Endothelial cell of umbilical vein (primary cell): ENCODE measurements around the gene KCNMA1.

Experiments used
- CTCF ChIP-seq, 2 donors: IDR thresholded peaks; 1 replicate in 1 of 2; 2 replicates in 1 of 2; pipeline ENCODE4 v1.5.1; 2011; ENCODE audit warnings: low read length in 2 of 2, mild to moderate bottlenecking in 2 of 2, moderate library complexity in 2 of 2, control low read depth in 1 of 2, inconsistent platforms in 1 of 2, low read depth in 1 of 2; ENCODE audit not compliant: insufficient read depth in 1 of 2; ENCODE audit errors: extremely low read depth in 1 of 2
- EZH2 ChIP-seq: IDR thresholded peaks from 2 replicates; pipeline ENCODE4 v1.6.1; 2012; ENCODE audit warnings: borderline replicate concordance, low read depth, mild to moderate bottlenecking, moderate library complexity, low read length, inconsistent platforms; ENCODE audit not compliant: severe bottlenecking
- FOS ChIP-seq: IDR thresholded peaks from 2 replicates; pipeline ENCODE4 v1.6.1; 2011; ENCODE audit warnings: mild to moderate bottlenecking, low read length, moderate library complexity, borderline replicate concordance; ENCODE audit not compliant: insufficient read depth
- JUN ChIP-seq: IDR thresholded peaks from 2 replicates; pipeline ENCODE4 v1.6.1; 2011; ENCODE audit warnings: borderline replicate concordance, low read depth; ENCODE audit not compliant: insufficient read length, insufficient read depth
- MAX ChIP-seq: IDR thresholded peaks from 2 replicates; pipeline ENCODE4 v1.6.1; 2011; ENCODE audit not compliant: insufficient read depth, insufficient read length
- MYC ChIP-seq: IDR thresholded peaks from one replicate; pipeline ENCODE4 v1.6.1; 2011; ENCODE audit warnings: mild to moderate bottlenecking, low read depth, low read length
- POLR2A ChIP-seq: IDR thresholded peaks from 2 replicates; pipeline ENCODE4 v1.6.1; 2012; ENCODE audit warnings: low read depth, mild to moderate bottlenecking, control low read depth, low read length
- POLR2AphosphoS5 ChIP-seq: IDR thresholded peaks from 2 replicates; pipeline ENCODE4 v1.6.1; 2012; ENCODE audit warnings: low read depth, mild to moderate bottlenecking, control low read depth, low read length, moderate library complexity; ENCODE audit not compliant: insufficient read depth

DNA sequence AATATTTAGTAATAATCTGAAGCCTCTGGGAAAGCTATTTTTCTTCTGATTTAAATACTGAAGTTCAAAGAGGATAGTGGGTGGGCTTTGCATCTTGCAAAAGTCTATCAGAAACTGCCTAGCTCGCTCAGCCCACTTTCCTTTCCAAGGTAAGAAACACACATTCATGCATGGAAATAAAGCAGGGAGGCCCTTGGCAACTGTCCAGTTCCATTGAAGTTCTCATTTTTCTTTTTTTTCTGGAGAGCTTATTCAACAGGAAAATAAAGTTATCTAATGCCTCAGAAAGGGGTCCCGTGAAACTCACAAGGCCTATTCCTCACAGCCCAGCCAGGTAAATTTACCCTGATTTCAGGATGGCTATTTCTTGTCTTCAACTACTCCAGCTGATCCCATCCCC is 654.9 kb downstream of the KCNMA1 start:
- TF ChIP-seq CTCF (IDR thresholded peaks at IDR 0.05; ENCODE audit: extremely low read depth in 1 of 2, insufficient read depth in 1 of 2, low read depth in 1 of 2, low read length in 2 of 2) (no peak), POLR2AphosphoS5 (no peak), JUN (no peak), POLR2A (no peak), EZH2 (no peak), MYC (no peak), MAX (no peak), FOS (no peak)
